HG03342 (cell line): Measurements from ENCODE around the gene NHSL1.
A peak's percentile ranks its signal among the peaks of the same experiment; 100 is the strongest.

Experiments
- ATAC-seq: cut with Tn5 transposase; IDR thresholded peaks from one replicate; pipeline ENCODE4 v1.9.1; 2021; ENCODE audit warnings: mild to moderate bottlenecking, moderate library complexity; ENCODE audit not compliant: unreplicated experiment

Gene NHSL1

DNA sequence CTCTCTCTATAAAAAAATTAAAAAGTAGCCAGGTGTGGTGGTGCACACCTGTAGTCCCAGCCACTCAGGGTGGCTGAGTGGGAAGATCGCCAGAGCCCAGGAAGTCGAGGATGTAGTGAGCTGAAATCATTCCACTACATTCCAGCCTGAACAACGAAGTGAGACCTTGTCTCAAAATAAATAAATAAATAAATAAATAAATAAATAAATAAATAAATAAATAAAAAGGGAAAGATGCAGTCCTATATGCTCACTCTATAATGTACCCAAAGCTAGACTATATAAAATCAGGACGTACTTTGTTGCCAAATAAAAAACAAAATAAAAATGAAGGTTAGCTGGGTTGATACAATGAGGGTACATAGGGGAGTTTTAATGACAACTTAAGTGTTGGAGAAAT, 26.1 kb upstream of the NHSL1 start:
- no peak for ATAC-seq

DNA sequence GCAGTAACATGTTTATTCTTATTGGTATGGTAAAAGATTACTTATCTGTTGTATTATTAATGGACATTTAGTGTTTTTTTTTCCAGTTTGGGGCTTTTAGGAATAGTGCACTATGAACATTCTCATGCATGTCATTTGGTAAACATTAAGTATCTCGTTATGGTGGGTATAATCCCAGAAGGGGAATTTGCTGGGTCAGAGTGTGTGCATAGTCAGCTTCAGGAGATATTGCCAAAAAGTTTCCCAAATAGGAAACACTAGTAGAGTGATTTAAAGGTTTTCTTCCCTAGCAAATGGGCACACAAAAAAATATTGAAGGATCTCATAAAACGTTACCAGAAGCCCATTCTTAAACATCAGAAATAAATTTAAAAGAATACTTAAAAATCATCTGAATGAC, 25.2 kb upstream of the NHSL1 start:
- no peak for ATAC-seq

DNA sequence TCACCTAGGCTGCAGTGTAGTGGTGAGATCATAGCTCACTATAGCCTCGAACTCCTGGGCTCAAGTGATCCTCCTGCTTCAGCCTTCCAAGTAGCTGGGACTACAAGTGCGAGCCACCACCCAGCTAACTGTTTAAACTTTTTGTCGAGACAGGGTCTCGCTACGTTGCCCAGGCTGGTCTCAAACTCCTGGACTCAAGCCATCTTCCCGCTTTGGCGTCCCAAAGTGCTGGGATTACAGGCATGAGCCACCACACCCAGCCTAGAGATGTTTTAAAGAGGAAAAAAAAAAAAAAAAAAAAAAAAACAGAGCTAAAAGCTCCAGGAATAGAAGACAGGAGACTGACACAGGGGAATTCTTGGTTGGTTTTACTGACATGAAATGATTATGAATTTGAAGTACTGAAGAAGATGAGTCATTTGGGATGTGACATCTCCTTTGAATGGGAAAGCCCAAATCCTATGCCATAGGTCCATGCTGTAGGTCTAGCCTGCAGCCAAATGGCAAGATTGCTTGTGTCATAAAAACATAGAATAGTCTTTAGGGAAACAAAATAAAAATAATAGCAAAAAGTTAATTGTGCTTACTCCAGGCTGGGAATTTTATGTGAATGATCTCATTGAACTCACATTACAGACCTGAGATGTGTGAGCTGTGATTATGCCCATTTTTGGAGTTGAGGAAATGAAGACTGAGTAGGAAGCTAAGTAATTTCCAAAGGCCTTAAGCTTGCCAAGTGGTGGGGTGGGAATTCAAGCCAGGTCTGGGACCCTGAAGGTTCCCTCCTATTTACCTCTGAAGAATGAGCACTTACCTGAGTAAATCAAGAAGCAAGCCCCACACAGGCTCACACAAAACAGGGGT, 24.3 kb upstream of the NHSL1 start:
- no peak for ATAC-seq

DNA sequence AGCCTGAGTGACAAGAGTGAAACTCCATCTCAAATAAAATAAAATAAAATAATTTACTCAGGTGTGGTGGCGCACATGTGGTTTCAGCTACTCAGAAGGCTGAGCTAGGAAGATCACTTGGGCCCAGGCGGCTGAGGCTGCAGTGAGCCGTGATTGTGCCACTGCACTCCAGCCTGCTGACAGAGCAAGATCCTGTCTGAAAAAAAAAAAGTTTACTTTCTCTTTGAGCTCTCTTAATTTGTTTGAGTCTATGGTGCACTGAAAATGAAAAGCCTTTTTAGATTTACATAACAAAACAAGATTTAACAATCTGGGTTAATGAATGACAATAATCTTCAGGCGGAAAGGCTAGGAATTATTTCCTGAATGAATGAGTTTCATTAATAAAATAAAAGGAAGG, 23.3 kb upstream of the NHSL1 start:
- ATAC-seq = no peak

DNA sequence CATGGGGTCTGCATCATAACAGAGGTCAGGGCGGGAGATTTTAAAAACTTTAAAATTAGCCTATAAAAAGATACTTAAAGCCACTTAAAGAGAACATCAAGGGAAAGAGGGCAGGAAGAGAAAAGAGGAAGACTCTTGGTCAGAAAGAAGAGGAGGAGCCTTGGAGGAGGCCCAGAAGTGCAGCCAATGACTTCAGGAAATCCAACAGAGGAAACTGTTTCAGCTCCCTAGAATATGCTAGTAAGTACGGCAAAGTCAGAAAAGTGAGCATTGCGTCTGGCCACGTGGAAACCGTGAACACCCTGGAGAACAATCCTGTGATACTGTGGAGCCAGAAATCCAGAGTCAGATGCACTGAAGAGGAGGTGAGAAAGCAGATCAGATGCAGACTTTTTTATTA, 22.5 kb upstream of the NHSL1 start:
- ATAC-seq = no peak

DNA sequence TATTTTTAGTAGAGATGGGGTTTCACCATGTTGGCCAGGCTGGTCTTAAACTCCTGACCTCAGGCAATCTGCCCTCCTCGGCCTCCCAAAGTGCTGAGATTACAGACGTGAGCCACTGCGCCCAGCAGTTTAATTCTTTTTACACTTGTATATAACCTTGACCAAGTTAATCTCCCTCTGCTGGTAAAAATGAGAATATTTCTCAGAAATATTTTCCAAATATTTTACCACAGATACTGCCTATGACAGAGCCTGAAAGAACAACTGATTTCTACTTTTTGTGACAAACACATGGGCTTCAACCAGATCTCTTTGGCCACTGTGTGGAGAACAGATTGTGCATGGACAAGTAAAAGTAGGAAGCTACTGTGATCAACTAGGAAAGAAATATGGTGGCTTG, 21.2 kb upstream of the NHSL1 start:
- no peak for ATAC-seq

DNA sequence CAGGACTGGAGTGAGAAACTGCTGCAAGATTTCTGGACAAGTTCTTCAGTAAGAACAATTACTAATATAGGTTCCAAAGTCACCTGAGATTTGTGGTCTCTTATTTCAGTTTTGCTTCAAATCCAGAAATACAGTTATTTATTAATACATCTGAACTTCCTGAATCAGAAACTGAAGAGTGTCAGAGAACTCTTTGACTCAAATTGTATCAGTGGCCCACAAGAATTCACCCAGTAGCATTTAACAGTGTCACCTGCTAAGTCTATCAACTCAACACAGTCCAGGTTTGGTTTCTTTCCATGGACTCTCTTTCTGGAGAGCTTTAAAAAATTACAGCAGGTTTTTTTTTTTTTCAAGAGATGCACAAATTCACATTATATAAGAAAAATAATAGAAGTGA, 18.8 kb upstream of the NHSL1 start:
- ATAC-seq = peak; percentile 31

DNA sequence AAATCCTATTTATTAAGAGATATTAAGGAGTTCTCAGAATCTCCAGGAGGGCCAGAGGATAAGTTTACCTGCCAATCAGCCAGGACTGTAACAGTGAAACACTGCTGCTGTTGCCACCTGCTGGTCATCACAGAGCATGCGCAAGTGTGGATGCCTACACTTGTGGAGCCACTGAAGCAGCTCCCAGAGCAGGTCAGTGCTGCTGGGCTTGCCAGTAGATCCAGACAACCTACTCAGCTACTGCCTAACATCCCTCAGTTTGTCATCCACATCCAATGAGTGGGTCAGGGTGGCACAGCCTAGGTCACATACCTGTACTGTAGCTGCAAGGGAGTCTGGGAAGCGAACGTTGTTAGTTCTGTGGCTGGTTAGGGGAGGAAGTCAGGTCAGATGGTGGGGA, 18.3 kb upstream of the NHSL1 start:
- ATAC-seq = peak; percentile 92

DNA sequence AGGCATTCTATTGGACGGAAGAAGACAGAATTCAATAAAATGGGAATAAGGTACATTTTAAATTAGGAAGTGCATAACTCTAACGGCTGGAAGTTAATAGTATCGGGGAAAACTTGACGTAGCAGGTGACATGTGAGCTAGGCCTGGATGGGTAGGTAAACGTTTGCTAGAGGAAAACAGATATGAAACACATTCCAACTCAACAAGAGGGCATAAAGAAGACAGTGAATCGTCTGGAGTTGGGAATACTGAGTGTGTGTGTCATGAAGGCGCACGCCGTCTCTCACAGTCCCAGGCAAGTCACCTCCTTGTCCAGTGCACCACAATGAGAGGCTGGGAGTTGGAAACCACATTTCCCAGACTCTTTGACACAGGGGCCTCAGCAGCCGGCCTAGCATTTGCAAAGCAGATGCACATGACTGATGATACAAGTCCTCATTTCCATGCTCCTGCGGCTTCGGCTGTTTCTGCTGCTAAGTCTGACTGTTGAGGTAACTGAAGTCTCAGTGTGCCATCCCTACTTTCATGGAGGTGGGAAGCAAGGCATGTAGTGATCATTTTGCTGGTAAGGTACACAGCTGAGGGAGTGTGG, 16.5 kb upstream of the NHSL1 start:
- ATAC-seq = no peak

DNA sequence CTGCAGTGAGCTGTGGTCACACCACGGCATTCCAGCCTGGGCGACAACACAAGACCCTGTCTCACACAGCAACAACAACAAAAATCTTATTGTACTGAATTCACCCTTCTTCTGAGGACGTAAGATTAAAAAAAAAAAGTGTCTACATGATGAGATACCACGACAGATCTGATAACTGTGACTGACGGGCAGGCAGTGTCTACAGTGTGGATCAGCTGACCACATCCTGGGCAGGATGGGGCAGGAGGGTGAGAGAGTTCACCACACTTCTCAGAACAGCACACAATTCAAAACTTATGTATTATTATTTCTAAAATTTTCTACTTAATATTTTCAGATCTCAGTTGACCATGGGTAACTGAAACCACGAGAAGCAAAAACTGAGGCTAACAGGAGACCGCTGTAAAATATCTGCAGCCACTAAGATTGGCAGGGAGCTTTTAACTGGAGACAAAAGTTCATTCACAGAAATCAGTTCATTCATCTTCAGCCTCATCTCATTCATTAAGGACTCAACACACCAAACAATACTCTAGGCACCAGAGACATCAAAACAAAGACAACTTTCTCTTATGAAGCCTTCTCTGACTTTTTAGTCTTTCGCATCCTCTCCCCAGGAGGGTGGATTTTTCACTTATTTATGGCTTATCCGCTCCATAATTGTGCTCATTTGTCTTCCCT, 15.7 kb upstream of the NHSL1 start:
- ATAC-seq = no peak

DNA sequence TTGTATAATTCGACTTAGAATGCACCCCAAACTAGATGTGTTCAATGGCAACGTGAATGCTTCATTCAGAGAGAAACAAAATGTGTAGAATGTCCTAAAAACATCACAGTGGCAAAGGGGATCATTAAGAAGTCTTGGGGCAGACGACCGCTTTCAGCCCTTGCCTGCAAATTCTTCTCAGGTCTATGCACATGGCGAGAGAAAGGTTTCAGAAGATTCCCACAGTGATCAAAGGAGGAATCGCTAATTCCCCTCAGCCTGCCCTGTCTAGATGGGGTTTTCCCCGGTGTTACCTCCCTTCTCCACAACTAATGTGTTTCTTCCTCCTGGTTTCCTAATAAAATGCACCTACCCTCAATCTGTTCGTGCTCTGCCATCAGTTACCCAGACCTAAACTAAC, 13.3 kb upstream of the NHSL1 start:
- no peak for ATAC-seq

DNA sequence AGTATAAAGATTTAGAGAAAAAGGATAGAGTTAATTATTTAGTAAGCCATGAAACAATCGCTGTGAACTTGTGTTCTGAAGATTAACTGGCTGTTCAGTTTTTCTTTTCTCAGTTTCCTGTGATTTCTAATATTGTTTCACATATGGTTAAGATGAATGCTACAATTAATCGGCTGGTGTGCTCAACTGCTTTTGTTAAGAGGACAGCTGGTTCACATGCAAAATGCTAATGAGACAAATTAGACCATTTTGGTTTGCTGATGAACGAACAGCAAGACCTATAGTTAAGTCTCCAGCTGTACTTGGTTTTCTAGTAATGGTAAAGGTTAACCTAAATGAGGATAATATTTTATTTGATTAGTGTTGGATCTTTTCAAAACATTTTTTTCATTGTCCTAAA, 10.8 kb upstream of the NHSL1 start:
- no peak for ATAC-seq

DNA sequence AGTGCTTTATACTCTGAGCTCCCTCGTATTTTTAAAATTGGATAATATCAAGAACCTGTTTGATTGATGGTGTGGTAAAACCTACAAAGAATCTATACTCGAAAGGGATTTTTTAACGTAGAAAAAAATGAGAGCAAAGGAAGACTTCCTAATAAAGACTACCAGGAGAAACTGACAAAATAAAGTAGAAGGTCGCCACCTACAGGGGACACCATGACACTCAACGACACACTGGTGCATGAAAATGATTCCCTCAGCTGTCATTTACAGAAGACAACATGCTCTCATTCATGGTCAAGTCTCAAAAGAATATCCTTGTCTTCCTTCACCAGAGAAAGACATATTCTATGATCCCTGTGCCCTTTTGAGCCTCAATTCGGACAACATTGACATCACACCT, 10.1 kb upstream of the NHSL1 start:
- ATAC-seq = no peak

DNA sequence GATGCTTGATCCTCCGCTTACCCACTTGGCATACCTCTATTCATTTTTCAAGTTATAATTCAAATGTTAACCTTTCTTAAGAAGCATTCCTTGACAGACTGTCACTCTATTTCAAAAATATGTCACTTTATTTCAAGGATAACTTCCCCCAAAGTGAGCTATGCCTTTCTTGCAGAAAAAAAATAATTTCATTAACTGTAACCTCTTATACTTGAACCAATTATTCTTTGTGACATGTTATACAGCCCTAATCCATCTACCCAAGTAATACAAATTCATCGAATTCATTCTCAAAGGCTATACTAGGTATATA, 9.3 kb upstream of the NHSL1 start:
- ATAC-seq = no peak

DNA sequence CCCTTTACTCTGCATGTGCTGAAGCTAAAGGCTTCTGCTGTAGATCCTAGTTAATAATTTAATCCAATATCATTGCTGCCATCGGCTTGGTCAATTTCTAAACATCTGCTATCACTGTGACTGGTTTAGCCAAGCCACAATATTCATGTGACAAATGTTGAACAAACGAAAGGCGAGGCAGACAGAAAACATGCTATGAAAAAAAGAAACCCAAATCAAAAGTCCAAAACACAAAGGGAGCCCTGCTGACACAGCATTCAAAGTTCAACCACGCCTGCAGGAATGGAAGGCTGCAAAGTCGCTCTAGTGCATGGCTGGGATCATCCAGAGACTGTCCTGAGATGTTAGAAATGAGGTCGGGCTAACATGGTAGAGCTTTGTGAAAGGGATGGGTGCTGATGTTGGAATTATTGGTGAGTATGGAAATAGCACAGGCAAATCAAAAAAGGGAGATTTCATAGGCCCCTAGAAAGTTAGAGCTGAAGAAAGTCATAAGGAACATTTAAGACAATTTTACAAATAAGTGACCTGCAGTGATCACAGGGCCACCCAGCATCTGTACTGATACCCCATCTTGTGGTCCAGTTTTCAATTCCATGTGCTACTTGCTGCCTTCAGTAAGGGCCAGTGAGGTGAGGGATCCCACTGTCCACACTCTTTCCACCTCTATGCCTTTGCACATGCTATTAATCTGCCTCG, 8.8 kb upstream of the NHSL1 start:
- ATAC-seq = no peak

DNA sequence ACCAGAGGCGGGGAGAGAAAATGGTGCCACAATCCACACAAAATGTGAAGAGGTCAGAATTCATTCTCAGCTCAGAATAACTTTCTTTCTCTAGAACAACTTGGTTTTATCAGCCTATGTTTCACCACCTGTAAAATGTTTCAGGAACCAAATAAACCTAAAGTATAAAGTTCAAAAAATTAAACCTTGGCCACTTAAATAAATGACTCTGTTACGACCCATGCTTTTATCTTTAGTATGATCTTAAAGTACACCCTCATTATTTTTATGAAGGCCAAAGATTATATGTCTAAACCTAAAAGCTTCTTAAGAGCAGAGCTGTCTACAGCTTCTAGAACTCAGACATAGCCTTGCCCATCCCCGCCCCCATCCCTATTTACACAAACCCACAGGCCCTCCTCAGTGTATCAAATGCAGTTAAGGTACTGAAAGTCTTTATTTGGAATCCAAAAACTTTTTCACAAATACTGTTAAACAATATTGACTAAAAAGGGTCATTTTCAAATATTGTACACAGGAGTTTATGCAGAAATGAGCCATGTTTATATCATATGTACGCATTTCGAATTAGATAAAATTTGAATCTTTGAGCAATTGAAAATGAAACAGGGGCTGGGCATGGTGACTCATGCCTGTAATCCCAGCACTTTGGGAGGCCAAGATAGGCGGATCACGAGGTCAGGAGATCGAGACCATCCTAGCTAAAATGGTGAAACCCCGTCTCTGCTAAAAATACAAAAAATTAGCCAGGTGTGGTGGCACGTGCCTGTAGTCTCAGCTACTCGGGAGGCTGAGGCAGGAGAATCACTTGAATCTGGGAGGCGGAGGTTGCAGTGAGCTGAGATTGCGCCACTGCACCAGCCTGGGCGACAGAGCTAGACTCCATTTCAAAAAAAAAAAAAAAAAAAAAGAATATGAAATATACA, 5.7 kb upstream of the NHSL1 start:
- no peak for ATAC-seq

DNA sequence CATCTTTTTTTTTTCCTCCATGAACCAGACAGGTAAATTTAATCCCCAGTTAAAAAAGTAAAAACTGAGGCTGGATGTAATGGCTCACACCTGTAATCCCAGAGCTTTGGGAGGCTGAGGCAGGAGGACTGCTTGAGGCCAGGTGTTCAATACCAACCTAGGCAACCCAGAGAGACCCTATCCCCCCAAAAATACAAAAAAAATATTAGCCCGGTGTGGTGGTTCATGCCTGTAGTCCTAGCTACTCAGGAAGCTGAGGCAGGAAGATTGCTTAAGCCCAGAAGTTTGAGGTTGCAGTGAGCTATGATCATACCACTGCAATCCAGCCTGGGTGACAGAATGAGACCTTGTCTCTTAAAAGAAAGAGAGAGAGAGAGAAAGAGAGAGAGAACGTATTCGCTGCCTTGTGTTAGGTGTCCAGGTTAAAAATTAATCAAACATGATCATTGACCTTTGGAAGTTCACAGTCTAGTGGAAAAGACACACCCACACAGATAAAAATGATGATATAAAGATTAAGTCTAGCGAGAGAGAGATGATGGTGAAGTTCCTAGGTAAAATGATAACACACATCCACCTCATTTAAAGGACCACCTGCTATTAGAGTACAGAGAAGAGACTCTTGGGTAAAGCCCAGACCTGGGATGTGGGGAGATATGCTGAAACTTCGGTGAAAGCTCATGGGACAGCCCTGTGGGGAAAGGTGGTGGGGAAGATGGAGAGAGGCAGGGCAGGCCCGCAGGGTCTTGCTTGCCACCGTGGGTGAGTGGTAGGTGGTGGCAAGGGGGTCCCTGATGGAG, 4.8 kb upstream of the NHSL1 start:
- no peak for ATAC-seq

DNA sequence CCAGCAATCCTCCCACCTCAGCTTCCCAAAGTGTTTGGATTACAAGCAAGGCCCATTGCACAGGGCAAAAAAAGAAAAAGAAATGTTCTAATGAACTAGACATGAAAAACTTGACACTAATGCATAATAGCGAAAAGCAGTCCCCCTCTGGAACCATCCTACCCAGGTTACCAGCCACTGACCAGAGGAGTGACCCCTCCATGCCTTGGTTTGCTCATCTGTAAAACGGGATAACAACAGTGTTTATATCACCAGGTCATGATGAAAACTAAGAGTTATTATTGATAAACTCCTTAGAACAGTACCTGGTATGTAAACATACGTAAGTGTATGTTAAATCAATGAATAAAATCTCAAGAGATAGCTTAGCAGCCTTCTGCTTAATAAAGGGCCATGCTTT, 3.3 kb upstream of the NHSL1 start:
- no peak for ATAC-seq

DNA sequence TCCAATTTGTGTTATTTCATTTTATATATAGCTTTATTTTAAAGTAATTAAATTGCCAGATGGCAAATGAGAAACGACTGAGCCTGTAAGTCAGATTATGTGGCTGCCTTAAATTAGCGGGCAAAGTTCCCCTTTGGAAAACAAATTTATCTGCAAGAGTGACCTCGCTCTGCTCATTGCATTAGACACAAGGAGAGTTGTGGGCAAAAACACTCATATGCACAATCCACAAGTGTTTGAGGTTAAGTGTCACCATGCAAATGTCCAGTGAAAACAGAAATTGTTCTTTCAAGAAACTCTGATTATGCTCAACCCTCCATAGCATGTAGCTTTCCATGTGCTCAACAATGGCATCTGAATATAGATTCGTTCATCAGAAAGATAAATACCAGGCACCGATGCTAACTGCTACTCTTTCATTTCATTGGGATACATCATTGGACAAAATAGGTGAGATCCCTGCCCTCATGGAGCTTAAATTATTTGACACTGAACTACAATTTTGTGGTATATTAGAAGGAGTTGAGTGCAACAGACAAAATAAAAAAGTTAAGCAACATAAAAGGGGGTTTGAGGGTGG, 1.7 kb upstream of the NHSL1 start:
- no peak for ATAC-seq
